ENCODE measurements around the gene TRPM6. TPM values are rescaled to one million over a fixed set of nuclear protein-coding genes. Genes with fewer than 3 reads are reported as not detected.
"Not testable (repeated sequence)": the region's sequence is repeated elsewhere in the genome, so short reads cannot be mapped to it uniquely, and the experiment has no call there.

The TRPM6 gene
- polyA plus RNA-seq, 1 donor: 1.1 TPM

- DNase-seq: no peak
These were observed 30.7 kb downstream of the TRPM6 start for GRCh38 chr9:74856989-74857388.

- no peak for DNase-seq
These were observed 32.6 kb downstream of the TRPM6 start for GRCh38 chr9:74855072-74855471.

- not testable (repeated sequence) for DNase-seq
These were observed 34.7 kb downstream of the TRPM6 start for GRCh38 chr9:74853024-74853423.

GRCh38 chr9:74848153-74848525, 39.6 kb downstream of the TRPM6 start:
- DNase-seq: no peak

GRCh38 chr9:74847478-74848152, 40.1 kb downstream of the TRPM6 start:
- DNase-seq: no peak

- no peak for DNase-seq
These were observed 41.0 kb downstream of the TRPM6 start for GRCh38 chr9:74846766-74847165.

GRCh38 chr9:74838351-74838750, 49.4 kb downstream of the TRPM6 start:
- no peak for DNase-seq

- DNase-seq: peak; percentile 26
These were observed 63.1 kb downstream of the TRPM6 start for GRCh38 chr9:74824654-74825053.

GRCh38 chr9:74821636-74822035, 66.1 kb downstream of the TRPM6 start:
- no peak for DNase-seq

- DNase-seq: no peak
These were observed 69.9 kb downstream of the TRPM6 start for GRCh38 chr9:74817816-74818215.

- DNase-seq: no peak
These were observed 70.4 kb downstream of the TRPM6 start for GRCh38 chr9:74817281-74817810.

GRCh38 chr9:74810200-74810599, 77.5 kb downstream of the TRPM6 start:
- no peak for DNase-seq

GRCh38 chr9:74804018-74804385, 83.7 kb downstream of the TRPM6 start:
- DNase-seq: no peak

GRCh38 chr9:74803376-74804017, 84.2 kb downstream of the TRPM6 start:
- no peak for DNase-seq

GRCh38 chr9:74800226-74800625, 87.5 kb downstream of the TRPM6 start:
- peak; percentile 8 for DNase-seq

- no peak for DNase-seq
These were observed 91.9 kb downstream of the TRPM6 start for GRCh38 chr9:74795803-74796202.

- DNase-seq: no peak
These were observed 92.6 kb downstream of the TRPM6 start for GRCh38 chr9:74795081-74795480.

GRCh38 chr9:74784506-74784905, 103.2 kb downstream of the TRPM6 start:
- DNase-seq: no peak

- no peak for DNase-seq
These were observed 104.3 kb downstream of the TRPM6 start for GRCh38 chr9:74783408-74783807.

GRCh38 chr9:74777136-74777879, 110.4 kb downstream of the TRPM6 start:
- peak; percentile 59 for DNase-seq

GRCh38 chr9:74775396-74775795, 112.3 kb downstream of the TRPM6 start:
- DNase-seq: no peak

- peak; percentile 72 for DNase-seq
These were observed 113.7 kb downstream of the TRPM6 start for GRCh38 chr9:74773886-74774479.

GRCh38 chr9:74772121-74772520, 115.6 kb downstream of the TRPM6 start:
- DNase-seq: no peak
